Osteocyte (in vitro differentiated cells): ENCODE results near the gene KIF15. TPM values are rescaled to one million over a fixed set of nuclear protein-coding genes. Genes with fewer than 3 reads are reported as not detected.

Source experiments
- DNase-seq: peaks from one replicate; pipeline ENCODE4 v3.0.0; 2021; ENCODE audit warnings: mixed read lengths; ENCODE audit not compliant: unreplicated experiment; ENCODE audit errors: extremely low spot score
- H3K27ac Mint-ChIP-seq: one replicate; pipeline ENCODE4 v1.8.0; 2021; ENCODE audit warnings: mild to moderate bottlenecking, mixed read lengths; ENCODE audit not compliant: unreplicated experiment
- H3K27me3 Mint-ChIP-seq: one replicate; pipeline ENCODE4 v1.8.0; 2021; ENCODE audit warnings: mixed read lengths; ENCODE audit not compliant: unreplicated experiment
- H3K36me3 Mint-ChIP-seq: one replicate; pipeline ENCODE4 v1.8.0; 2021; ENCODE audit warnings: mixed read lengths; ENCODE audit not compliant: unreplicated experiment
- H3K4me1 Mint-ChIP-seq: one replicate; pipeline ENCODE4 v1.8.0; 2021; ENCODE audit warnings: mixed read lengths; ENCODE audit not compliant: unreplicated experiment
- H3K4me3 Mint-ChIP-seq: one replicate; pipeline ENCODE4 v1.8.0; 2021; ENCODE audit warnings: mild to moderate bottlenecking, moderate library complexity, mixed read lengths; ENCODE audit not compliant: unreplicated experiment
- H3K9me3 Mint-ChIP-seq: one replicate; pipeline ENCODE4 v1.8.0; 2021; ENCODE audit warnings: mixed read lengths; ENCODE audit not compliant: unreplicated experiment
- CTCF ChIP-seq: fragments of 200-600 bp; sonication (generic); IDR thresholded peaks from 2 replicates; pipeline ENCODE4 v1.5.0; 2021; ENCODE audit warnings: antibody characterized with exemption, mild to moderate bottlenecking, moderate library complexity
- total RNA-seq: library from RNA; stranded (reverse); gene quantifications from 2 replicates; pipeline ENCODE4 v1.2.1, GENCODE V29; 2021

Gene KIF15
- total RNA-seq, 1 donor from 2014 or later: 3.1 TPM

- H3K4me3 Mint-ChIP-seq: no peak overlapping the region
- TF ChIP-seq CTCF: no peak
- no peaks in the 10 kb centered on the region for H3K27me3 Mint-ChIP-seq
- H3K4me1 Mint-ChIP-seq: peaks cover 31% of the 10 kb centered on the region
- H3K27ac Mint-ChIP-seq: no peak overlapping the region
- no peaks in the 10 kb centered on the region for H3K36me3 Mint-ChIP-seq
- no peaks in the 10 kb centered on the region for H3K9me3 Mint-ChIP-seq
- no peak for DNase-seq
Observed at GRCh38 chr3:44894485-44894884, 132.9 kb downstream of the KIF15 start.

GRCh38 chr3:44896440-44896839, 134.8 kb downstream of the KIF15 start:
- Mint-ChIP-seq H3K4me3 (no peak overlapping the region), H3K36me3 (no peaks in the 10 kb centered on the region)

GRCh38 chr3:44899683-44900367, 138.2 kb downstream of the KIF15 start:
- peaks cover 15% of the 10 kb centered on the region for H3K4me1 Mint-ChIP-seq
- no peak overlapping the region for H3K27ac Mint-ChIP-seq
- no peaks in the 10 kb centered on the region for H3K9me3 Mint-ChIP-seq
- H3K36me3 Mint-ChIP-seq: no peaks in the 10 kb centered on the region
- H3K27me3 Mint-ChIP-seq: no peaks in the 10 kb centered on the region
- TF ChIP-seq CTCF: no peak
- no peak for DNase-seq
- no peak overlapping the region for H3K4me3 Mint-ChIP-seq

More at GRCh38 chr3:44896440-44896839, 134.8 kb downstream of the KIF15 start:
- Mint-ChIP-seq H3K9me3 (no peaks in the 10 kb centered on the region), H3K4me1 (peaks cover 31% of the 10 kb centered on the region), H3K27ac (no peak overlapping the region), H3K27me3 (no peaks in the 10 kb centered on the region)
- TF ChIP-seq CTCF: no peak
- DNase-seq: no peak

- no peak overlapping the region for H3K4me3 Mint-ChIP-seq
- H3K27ac Mint-ChIP-seq: no peak overlapping the region
- no peak for DNase-seq
Observed at GRCh38 chr3:44902628-44903027, 141.0 kb downstream of the KIF15 start.

More at GRCh38 chr3:44902628-44903027, 141.0 kb downstream of the KIF15 start:
- no peaks in the 10 kb centered on the region for H3K9me3 Mint-ChIP-seq
- H3K4me1 Mint-ChIP-seq: peaks cover 14% of the 10 kb centered on the region
- no peaks in the 10 kb centered on the region for H3K27me3 Mint-ChIP-seq
- no peak for TF ChIP-seq CTCF
- H3K36me3 Mint-ChIP-seq: no peaks in the 10 kb centered on the region

Other genes with a start within 250 kb of the KIF15 start
- gene ZKSCAN7, start 206.6 kb upstream of the KIF15 start, total RNA-seq: 7.4 TPM in 2 replicates
- 6.7 and 11.2 TPM in 2 replicates for gene ZNF660, start 176.8 kb upstream of the KIF15 start, total RNA-seq
- 20.1 and 21.9 TPM in 2 replicates for gene ZNF197, start 136.8 kb upstream of the KIF15 start, total RNA-seq
- gene ZNF35, start 113.1 kb upstream of the KIF15 start, total RNA-seq: 13.7 and 13.9 TPM in 2 replicates
- gene ZNF502, start 49.1 kb upstream of the KIF15 start, total RNA-seq: not detected in 2 replicates
- gene ZNF501, start 32.2 kb upstream of the KIF15 start, total RNA-seq: 4.0 and 4.9 TPM in 2 replicates
- gene KIAA1143, start 175 bp upstream of the KIF15 start, total RNA-seq: 32.5 and 35.1 TPM in 2 replicates
- gene TMEM42, start 100.1 kb downstream of the KIF15 start, total RNA-seq: 18.9 and 19.4 TPM in 2 replicates
- 0.26 TPM in 1 of 2 replicates, not detected in the other for gene TGM4, start 112.8 kb downstream of the KIF15 start, total RNA-seq
- 90.3 and 96.6 TPM in 2 replicates for gene ZDHHC3, start 214.4 kb downstream of the KIF15 start, total RNA-seq
- gene EXOSC7, start 214.4 kb downstream of the KIF15 start, total RNA-seq: 36.7 and 39.8 TPM in 2 replicates